Measurements from ENCODE around the gene SLC17A9. TPM values are rescaled to one million over a fixed set of nuclear protein-coding genes. Genes with fewer than 3 reads are reported as not detected.
A peak's percentile ranks its signal among the peaks of the same experiment; 100 is the strongest.

Gene SLC17A9
- total and polyA plus RNA-seq, 10 of the 15 experiments (the other 5 are each of a cell fraction or from before 2014, with no cell fraction given) = 0.72 to 74.1 (median 29.4) TPM

- RAD21 ChIA-PET (ENCODE audit: unreplicated experiment) = interaction anchor here (0.9 to 1.7 kb wide), 4 partner anchors 21 to 95 kb away, joined by 3 to 4 read pairs (median 4); no protein-coding TSS in a partner anchor
- no peak overlapping the region for H2AFZ ChIP-seq (ENCODE audit: control insufficient read depth, low read depth, low read length)
- DNase-seq (ENCODE audit: low read depth, low spot score) = no peak
- H3K9me3 ChIP-seq (replicated peaks; ENCODE audit: control insufficient read depth, insufficient read depth, low read length) = no peaks in the 10 kb centered on the region
- FAIRE-seq = no peak
- peaks cover 49% of the 10 kb centered on the region for H3K4me1 ChIP-seq (ENCODE audit: control insufficient read depth, insufficient read depth, low read length)
- CTCF ChIA-PET = interaction anchor here (1.0 to 12.5 kb wide), 9 partner anchors 10 to 58 kb away, joined by 3 to 92 read pairs (median 5); partner anchors contain the start of gene GID8
- no peak for ATAC-seq
- in situ Hi-C loops (cut with MboI) = no loop called here
- TF ChIP-seq CHD1 (IDR thresholded peaks at IDR 0.05; ENCODE audit: low read depth, low read length) = no peak
- no peak for TF ChIP-seq REST (IDR thresholded peaks at IDR 0.05; ENCODE audit: low read depth, low read length)
- no peak for TF ChIP-seq SIN3A (IDR thresholded peaks at IDR 0.05; ENCODE audit: low read depth, low read length)
- TF ChIP-seq EED (IDR thresholded peaks at IDR 0.05; ENCODE audit: low read depth) = no peak
- no peak for TF ChIP-seq ASH2L (IDR thresholded peaks at IDR 0.05; ENCODE audit: borderline replicate concordance, low read depth)
- no peak for TF ChIP-seq ZNF592 (IDR thresholded peaks at IDR 0.05)
- TF ChIP-seq NFYA (IDR thresholded peaks at IDR 0.05; ENCODE audit: borderline replicate concordance, low read depth, low read length) = no peak
- TF ChIP-seq STAT1 (conservative IDR thresholded peaks at IDR 0.05) = no peak
- no peak for TF ChIP-seq NBN (IDR thresholded peaks at IDR 0.05)
- no peak for TF ChIP-seq SREBF2 (IDR thresholded peaks at IDR 0.05; ENCODE audit: low read length)
- TF ChIP-seq NRF1 (conservative IDR thresholded peaks at IDR 0.05; ENCODE audit: low read depth, low read length) = no peak
- TF ChIP-seq RUNX3 (IDR thresholded peaks at IDR 0.05; ENCODE audit: low read length) = no peak
- TF ChIP-seq ZNF384 (IDR thresholded peaks at IDR 0.05; ENCODE audit: borderline replicate concordance, low read depth, low read length) = no peak
- no peak for TF ChIP-seq SP1 (IDR thresholded peaks at IDR 0.05; ENCODE audit: low read depth, low read length)
- H3K36me3 ChIP-seq (ENCODE audit: control insufficient read depth in 2 of 2, insufficient read depth in 2 of 2, low read length in 1 of 2) = peaks cover 2 to 4% of the 10 kb centered on the region in 2 experiments
- H3K9ac ChIP-seq (ENCODE audit: control insufficient read depth, insufficient read depth, low read length) = no peak overlapping the region
- POLR2A ChIA-PET = interaction anchor here (0.6 to 3.1 kb wide), 6 partner anchors 13 to 61 kb away, joined by 3 to 15 read pairs (median 6); partner anchors contain the start of genes GID8 and SLC17A9
- 2% methylated on average over 3 of the region's 3 CpGs for WGBS (ENCODE audit: insufficient coverage, insufficient replicate concordance, low lambda C conversion rate, missing lambda C conversion rate)
- peaks cover 23% of the 10 kb centered on the region for H4K20me1 ChIP-seq (ENCODE audit: control insufficient read depth, insufficient read depth)
- intact Hi-C loops (cut with micrococcal nuclease; ENCODE audit: unreplicated experiment) = loop anchor here (2.0 kb wide), 1 partner anchor 17 kb away; no protein-coding TSS in a partner anchor
- H3K4me2 ChIP-seq (ENCODE audit: control insufficient read depth, insufficient read depth) = peak overlapping the region; percentile 19
- peak overlapping the region; percentile 61 for H3K27ac ChIP-seq (ENCODE audit: control insufficient read depth, insufficient read depth)
- SMC1A ChIA-PET (ENCODE audit: uncharacterized antibody, unreplicated experiment) = interaction anchor here (1.4 to 3.8 kb wide), 9 partner anchors 9 to 92 kb away, joined by 3 to 21 read pairs (median 8); partner anchors contain the start of genes GID8 and SLC17A9
- peak overlapping the region; percentile 31 for H3K4me3 ChIP-seq
- peaks cover 97% of the 10 kb centered on the region for H3K79me2 ChIP-seq (ENCODE audit: control insufficient read depth, insufficient read depth, low read length)
- BruUV-seq (replicated peaks) = no TSS peak
- no peaks in the 10 kb centered on the region for H3K27me3 ChIP-seq (replicated peaks in 1 of 2; ENCODE audit: control insufficient read depth in 2 of 2, insufficient read depth in 2 of 2, low read length in 1 of 2)
Measured at GRCh38 chr20:62917720-62918119, 34.8 kb upstream of the SLC17A9 start.
